IMR-90 (cell line): ENCODE measurements around the gene TMEM72. TPM values are rescaled to one million over a fixed set of nuclear protein-coding genes. Genes with fewer than 3 reads are reported as not detected.

Experiments
- ATAC-seq: fragments of 200-7000 bp; cut with Tn5 transposase; 2 replicates; pipeline ENCODE4 v1.9.1; 2020; ENCODE audit warnings: low read depth, mild to moderate bottlenecking, moderate library complexity
- BruUV-seq: library from RNA; stranded (reverse); fragments of 400-500 nt; replicated peaks from 2 replicates; lab custom pipeline; 2021; lab: Mats Ljungman, UMichigan
- CTCF ChIA-PET: fragments of 300-600 bp; formaldehyde crosslinking; extraction: SDS; loops from one replicate; lab custom pipeline; 2021; ENCODE audit warnings: antibody characterized with exemption; lab: Yijun Ruan, JAX
- POLR2A ChIA-PET: fragments of 300-600 bp; sonication (Branson Sonifier 250); formaldehyde crosslinking; loops from one replicate; lab custom pipeline; 2022; ENCODE audit warnings: antibody characterized with exemption; ENCODE audit not compliant: unreplicated experiment; lab: Charles Lee
- DNase-seq: peaks from one replicate; pipeline ENCODE4 v3.0.0; 2013
- H2AFZ ChIP-seq: replicated peaks from 2 replicates; pipeline ENCODE3; 2013; ENCODE audit warnings: low read length, mild to moderate bottlenecking; ENCODE audit not compliant: poor library complexity
- H2AK5ac ChIP-seq: 2 replicates; pipeline ENCODE4 v1.6.1; 2013; ENCODE audit warnings: low read depth, low read length, inconsistent platforms
- H2AK9ac ChIP-seq: replicated peaks from 2 replicates; pipeline ENCODE3; 2013; ENCODE audit warnings: mild to moderate bottlenecking, low read depth, low read length, moderate library complexity; ENCODE audit not compliant: poor library complexity
- H2BK120ac ChIP-seq: 2 replicates; pipeline ENCODE4 v1.6.1; 2013; ENCODE audit warnings: low read depth, low read length, inconsistent platforms
- H2BK15ac ChIP-seq: 3 replicates; pipeline ENCODE4 v1.6.1; 2013; ENCODE audit warnings: low read depth, low read length, inconsistent platforms
- H2BK20ac ChIP-seq: 2 replicates; pipeline ENCODE4 v1.6.1; 2013; ENCODE audit warnings: low read depth, mild to moderate bottlenecking, inconsistent platforms, low read length, moderate library complexity
- H2BK5ac ChIP-seq: 2 replicates; pipeline ENCODE4 v1.6.1; 2013; ENCODE audit warnings: mild to moderate bottlenecking, low read depth, low read length, inconsistent platforms; ENCODE audit not compliant: poor library complexity, severe bottlenecking
- H3K14ac ChIP-seq: replicated peaks from 2 replicates; pipeline ENCODE4 v1.6.1; 2013; ENCODE audit warnings: low read depth, low read length, inconsistent platforms
- H3K18ac ChIP-seq: 2 replicates; pipeline ENCODE4 v1.6.1; 2013; ENCODE audit warnings: low read depth, low read length, control low read depth
- H3K23ac ChIP-seq: 2 replicates; pipeline ENCODE4 v1.6.1; 2013; ENCODE audit warnings: low read depth, low read length, inconsistent platforms
- H3K27ac ChIP-seq: 2 replicates; pipeline ENCODE4 v1.5.1; 2013; ENCODE audit warnings: mild to moderate bottlenecking, control low read depth, low read length; ENCODE audit not compliant: insufficient read depth
- H3K27me3 ChIP-seq: 2 replicates; pipeline ENCODE4 v1.6.1; 2013; ENCODE audit warnings: low read length; ENCODE audit not compliant: control insufficient read depth, insufficient read depth
- H3K36me3 ChIP-seq: 2 replicates; pipeline ENCODE4 v1.6.1; 2013; ENCODE audit warnings: low read length, mixed read lengths; ENCODE audit not compliant: control insufficient read depth, insufficient read depth
- H3K4ac ChIP-seq: 2 replicates; pipeline ENCODE4 v1.6.1; 2013; ENCODE audit warnings: low read depth, low read length, inconsistent platforms
- H3K4me1 ChIP-seq: 2 replicates; pipeline ENCODE4 v1.6.1; 2013; ENCODE audit warnings: low read length, mixed read lengths; ENCODE audit not compliant: control insufficient read depth, insufficient read depth
- H3K4me2 ChIP-seq: 2 replicates; pipeline ENCODE4 v1.6.1; 2013; ENCODE audit warnings: low read depth, mild to moderate bottlenecking, control low read depth, low read length, moderate library complexity
- H3K4me3 ChIP-seq: 2 replicates; pipeline ENCODE4 v1.5.1; 2013; ENCODE audit warnings: low read depth, mild to moderate bottlenecking, control low read depth, low read length, moderate library complexity; ENCODE audit not compliant: insufficient read depth
- H3K56ac ChIP-seq: 2 replicates; pipeline ENCODE4 v1.6.1; 2013; ENCODE audit warnings: low read length, inconsistent platforms; ENCODE audit not compliant: insufficient read depth; ENCODE audit errors: extremely low read depth
- H3K79me1 ChIP-seq, 2 experiments: 2 replicates each; pipeline ENCODE4 v1.6.1; 2013; ENCODE audit warnings: low read length in 2 of 2, inconsistent platforms in 1 of 2, low read depth in 1 of 2
- H3K9ac ChIP-seq: 2 replicates; pipeline ENCODE4 v1.6.1; 2013; ENCODE audit warnings: low read depth, low read length, control low read depth
- H3K9me1 ChIP-seq: 2 replicates; pipeline ENCODE4 v1.6.1; 2013; ENCODE audit warnings: low read length, inconsistent platforms; ENCODE audit not compliant: insufficient read depth
- H3K9me3 ChIP-seq: 2 replicates; pipeline ENCODE4 v1.6.1; 2013; ENCODE audit warnings: low read length; ENCODE audit not compliant: control insufficient read depth, insufficient read depth
- H4K20me1 ChIP-seq: 2 replicates; pipeline ENCODE4 v1.6.1; 2013; ENCODE audit warnings: low read length, inconsistent platforms; ENCODE audit not compliant: insufficient read depth
- H4K5ac ChIP-seq: 2 replicates; pipeline ENCODE4 v1.6.1; 2013; ENCODE audit warnings: mild to moderate bottlenecking, low read depth, low read length, control low read depth
- H4K8ac ChIP-seq, 2 experiments: 2 replicates each; pipeline ENCODE4 v1.6.1; 2013; ENCODE audit warnings: low read depth in 2 of 2, low read length in 2 of 2, control low read depth in 1 of 2, inconsistent platforms in 1 of 2
- H4K91ac ChIP-seq: 2 replicates; pipeline ENCODE4 v1.6.1; 2013; ENCODE audit warnings: low read depth, low read length, inconsistent platforms; ENCODE audit not compliant: insufficient read depth
- BHLHE40 ChIP-seq: fragments of 150-350 bp; IDR thresholded peaks from 2 replicates; pipeline ENCODE4 v1.6.1; 2016; ENCODE audit warnings: mild to moderate bottlenecking, low read depth, low read length
- CTCF ChIP-seq: conservative IDR thresholded peaks from 2 replicates; pipeline ENCODE4 v1.5.1; 2012; ENCODE audit warnings: mild to moderate bottlenecking, low read depth, low read length, improper control_type of control experiment
- ELK1 ChIP-seq: fragments of 150-350 bp; IDR thresholded peaks from 2 replicates; pipeline ENCODE4 v1.6.1; 2016; ENCODE audit warnings: low read depth, mild to moderate bottlenecking, low read length, moderate library complexity, borderline replicate concordance
- FOS ChIP-seq: fragments of 150-350 bp; IDR thresholded peaks from 2 replicates; pipeline ENCODE4 v1.6.1; 2016; ENCODE audit warnings: low read depth, low read length
- MAFK ChIP-seq: IDR thresholded peaks from 2 replicates; pipeline ENCODE4 v1.6.1; 2012; ENCODE audit warnings: low read depth, low read length, improper control_type of control experiment
- MXI1 ChIP-seq: IDR thresholded peaks from 2 replicates; pipeline ENCODE4 v1.6.1; 2012; ENCODE audit warnings: low read depth, mild to moderate bottlenecking, low read length, moderate library complexity, borderline replicate concordance
- NFE2L2 ChIP-seq: fragments of 150-350 bp; IDR thresholded peaks from 2 replicates; pipeline ENCODE4 v1.6.1; 2016; ENCODE audit warnings: low read depth, mild to moderate bottlenecking, low read length
- RCOR1 ChIP-seq: IDR thresholded peaks from 2 replicates; pipeline ENCODE4 v1.6.1; 2012; ENCODE audit warnings: mild to moderate bottlenecking, low read length, improper control_type of control experiment; ENCODE audit not compliant: insufficient replicate concordance
- RFX5 ChIP-seq: IDR thresholded peaks from 2 replicates; pipeline ENCODE4 v1.8.0; 2012; ENCODE audit warnings: low read depth, mild to moderate bottlenecking, low read length, moderate library complexity
- SMC3 ChIP-seq: fragments of 150-350 bp; IDR thresholded peaks from 2 replicates; pipeline ENCODE4 v1.6.1; 2016; ENCODE audit warnings: low read depth, mild to moderate bottlenecking, antibody characterized with exemption, low read length, moderate library complexity
- USF2 ChIP-seq: fragments of 150-350 bp; IDR thresholded peaks from 2 replicates; pipeline ENCODE4 v1.6.1; 2017; ENCODE audit warnings: mild to moderate bottlenecking, antibody characterized with exemption, low read length, low read depth
- WGBS, 2 experiments: methylation state at CpG; one replicate each; pipeline versions ENCODE4 v1.1.5 to v1.1.7; 2013; ENCODE audit warnings: missing lambda C conversion rate in 2 of 2; ENCODE audit not compliant: insufficient read length in 1 of 2; ENCODE audit errors: extremely low coverage in 2 of 2; 5-methylcytosine and 5-hydroxymethylcytosine counted together
- dilution Hi-C: fragments of 300-500 bp; cut with HindIII; formaldehyde crosslinking; loops from one replicate; pipeline ENCODE4 v1.14.3; 2018; ENCODE audit warnings: low sequenced_read_pairs; ENCODE audit not compliant: unreplicated experiment
- in situ Hi-C: fragments of 300-500 bp; cut with MboI; formaldehyde crosslinking; loops from 3 replicates; pipeline ENCODE4 v1.14.3; 2019; ENCODE audit warnings: low sequenced_read_pairs, inconsistent platforms, mixed read lengths
- intact Hi-C: fragments of 100-400 bp; cut with micrococcal nuclease; formaldehyde crosslinking; loops from 2 replicates; pipeline ENCODE4 v1.10.0; 2022
- polyA plus RNA-seq, 3 experiments: library from polyadenylated mRNA; depleted of rRNA; stranded (reverse); fragments of >200 nt; gene quantifications; 2 replicates each; pipeline ENCODE4 v1.2.3, GENCODE V29; 2012; ENCODE audit warnings: low replicate concordance in 1 of 3
- total RNA-seq: library from RNA; depleted of rRNA; stranded (reverse); fragments of >200 nt; gene quantifications from 2 replicates; pipeline ENCODE4 v1.2.3, GENCODE V29; 2012

Gene TMEM72
- total and polyA plus RNA-seq, 2 of the 4 experiments (the other 2 are of a cell fraction), result not detected

GRCh38 chr10:44971935-44972757 lies 61.0 kb downstream of the TMEM72 start:
- Histone ChIP-seq H3K23ac (no peak overlapping the region), H2BK5ac (no peak overlapping the region), H3K56ac (no peak overlapping the region), H3K4ac (no peak overlapping the region), H3K27ac (no peak overlapping the region), H2BK120ac (no peak overlapping the region), H3K79me1 (peaks cover 3 to 38% of the 10 kb centered on the region in 2 experiments; a peak in 3 of 4 replicates), H2BK15ac (no peak overlapping the region), H3K9ac (no peak overlapping the region), H3K4me3 (no peak overlapping the region), H3K18ac (no peak overlapping the region), H2AK5ac (no peak overlapping the region), H3K9me1 (peaks cover 14% of the 10 kb centered on the region), H3K9me3 (no peaks in the 10 kb centered on the region), H3K4me2 (no peak overlapping the region), H2AFZ (no peak overlapping the region), H2AK9ac (no peak overlapping the region), H4K20me1 (no peaks in the 10 kb centered on the region; the same call in 1 of the 2 replicates), H4K5ac (no peak overlapping the region), H2BK20ac (no peak overlapping the region), H4K91ac (no peak overlapping the region), H3K4me1 (peaks cover 33% of the 10 kb centered on the region), H4K8ac (no peak overlapping the region), H3K14ac (no peak overlapping the region), H3K36me3 (peaks cover 18% of the 10 kb centered on the region; the same call in 1 of the 2 replicates), H3K27me3 (no peaks in the 10 kb centered on the region)
- ATAC-seq (no peak), DNase-seq (no peak)
- POLR2A ChIA-PET, result no interaction called here
- BruUV-seq, result no TSS peak
- dilution Hi-C loops (no loop called here), intact Hi-C loops (no loop called here), in situ Hi-C loops (no loop called here)
- CTCF ChIA-PET, result no interaction called here
- WGBS, 2 experiments, result no CpG with 5 or more reads among the region's 12 CpGs
- TF ChIP-seq RFX5 (no peak), MXI1 (no peak), RCOR1 (no peak), SMC3 (no peak), NFE2L2 (no peak), BHLHE40 (no peak), CTCF (no peak), USF2 (no peak), MAFK (no peak), ELK1 (no peak), FOS (no peak)
